Esophagus muscularis mucosa (tissue), 4 donors: ENCODE results near the gene RBM15B. TPM values are rescaled to one million over a fixed set of nuclear protein-coding genes. Genes with fewer than 3 reads are reported as not detected.

Source experiments
- DNase-seq: peaks from one replicate; pipeline ENCODE4 v3.0.0-alpha.2; 2017; ENCODE audit errors: extremely low spot score
- H3K27ac ChIP-seq, 4 donors: fragments of 200-600 bp; sonication (generic); replicated peaks in 1 of 4; 1 replicate in 3 of 4; 2 replicates in 1 of 4; pipeline ENCODE4 v1.5.1; 2016 to 2019; ENCODE audit warnings: mild to moderate bottlenecking in 1 of 4
- H3K27me3 ChIP-seq, 4 donors: fragments of 200-600 bp; sonication (generic); one replicate each; pipeline versions ENCODE4 v1.5.1 to v1.6.0; 2016 to 2019
- H3K36me3 ChIP-seq, 4 donors: fragments of 200-600 bp; sonication (generic); one replicate each; pipeline ENCODE4 v1.5.1; 2016 to 2019
- H3K4me1 ChIP-seq, 4 donors: fragments of 200-600 bp; sonication (generic); one replicate each; pipeline ENCODE4 v1.5.1; 2016 to 2019
- H3K4me3 ChIP-seq, 4 donors: fragments of 200-600 bp; sonication (generic); 1 replicate in 2 of 4; 2 replicates in 2 of 4; pipeline ENCODE4 v1.5.1; 2016 to 2019; ENCODE audit warnings: mild to moderate bottlenecking in 4 of 4, moderate library complexity in 1 of 4
- H3K9me3 ChIP-seq, 4 donors: fragments of 200-600 bp; sonication (generic); 1 replicate in 3 of 4; 2 replicates in 1 of 4; pipeline ENCODE4 v1.5.1; 2016 to 2019
- EP300 ChIP-seq: sonication (generic); formaldehyde crosslinking; IDR thresholded peaks from one replicate; pipeline ENCODE4 v1.6.1; 2017; ENCODE audit warnings: antibody characterized with exemption
- POLR2A ChIP-seq: fragments of 450-650 bp; IDR thresholded peaks from one replicate; pipeline ENCODE4 v1.6.1; 2017; ENCODE audit warnings: antibody characterized with exemption, moderate library complexity, mild to moderate bottlenecking, low read depth
- POLR2AphosphoS5 ChIP-seq, 2 donors: sonication (generic); formaldehyde crosslinking; IDR thresholded peaks; one replicate each; pipeline ENCODE4 v1.6.1; 2017; ENCODE audit warnings: antibody characterized with exemption in 2 of 2
- WGBS: methylation state at CpG from one replicate; pipeline ENCODE4 v1.1.5; 2018; 5-methylcytosine and 5-hydroxymethylcytosine counted together
- intact Hi-C: fragments of 100-400 bp; cut with DNase I; formaldehyde crosslinking; loops from one replicate; pipeline ENCODE4 v1.15.1; 2023
- total RNA-seq, 4 donors: library from RNA; depleted of rRNA; stranded (reverse); fragments of >200 nt; gene quantifications; one replicate each; pipeline versions ENCODE4 v1.1.0 to v1.2.1, GENCODE V29; 2016
- TF ChIP-seq, protein P1 (sequence below), 3 experiments: fragments of 200-600 bp in 2 of 3; fragments of 450-650 bp in 1 of 3; sonication (generic) in 2 of 3; IDR thresholded peaks; one replicate each; pipeline ENCODE4 v1.5.1; 2017 to 2019; ENCODE audit warnings: antibody characterized with exemption in 3 of 3, mild to moderate bottlenecking in 2 of 3, moderate library complexity in 1 of 3

The RBM15B gene
- total RNA-seq, 4 donors from 2014 or later, result 27.8 to 50.5 (median 42.6) TPM

DNA sequence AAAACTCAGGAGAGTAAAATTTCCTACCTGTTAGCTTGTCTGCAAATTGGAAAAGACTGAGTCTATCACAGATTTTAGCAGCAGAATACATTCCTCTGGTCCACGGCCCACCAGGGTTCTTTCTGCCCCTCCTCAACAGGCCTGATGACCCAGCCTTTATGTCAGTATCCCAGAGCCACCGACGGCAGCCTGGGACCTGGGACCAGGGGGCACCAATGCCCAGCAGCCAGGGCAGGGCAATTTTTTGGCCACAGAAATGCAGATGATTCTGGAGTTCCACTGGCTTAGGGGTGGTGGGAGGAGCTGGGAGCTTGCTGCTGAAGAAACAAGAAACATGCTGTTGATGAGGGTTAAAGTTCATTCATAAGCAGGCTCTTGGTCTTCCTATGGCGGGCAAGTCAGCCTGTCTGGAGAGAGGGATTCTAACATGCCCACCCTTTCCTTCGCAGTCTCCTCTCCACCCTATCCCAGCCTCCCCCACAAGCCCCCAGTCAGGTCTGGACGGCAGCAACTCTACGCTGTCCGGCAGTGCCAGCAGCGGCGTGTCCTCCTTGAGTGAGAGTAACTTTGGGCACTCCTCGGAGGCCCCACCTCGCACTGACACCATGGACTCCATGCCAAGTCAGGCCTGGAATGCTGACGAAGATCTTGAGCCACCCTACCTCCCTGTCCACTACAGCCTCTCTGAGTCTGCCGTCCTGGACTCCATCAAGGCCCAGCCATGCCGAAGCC lies 10.3 kb upstream of the RBM15B start:
- H3K27me3 ChIP-seq, result no peaks in the 10 kb centered on the region
- WGBS, result 90% methylated on average over 12 of the region's 15 CpGs
- peaks cover 7 to 18% (median 14%) of the 10 kb centered on the region in 4 donors for H3K4me1 ChIP-seq
- TF ChIP-seq POLR2AphosphoS5 (IDR thresholded peaks at IDR 0.05) (no peak), POLR2A (no peak), EP300 (no peak)
- TF ChIP-seq, protein P1, sequence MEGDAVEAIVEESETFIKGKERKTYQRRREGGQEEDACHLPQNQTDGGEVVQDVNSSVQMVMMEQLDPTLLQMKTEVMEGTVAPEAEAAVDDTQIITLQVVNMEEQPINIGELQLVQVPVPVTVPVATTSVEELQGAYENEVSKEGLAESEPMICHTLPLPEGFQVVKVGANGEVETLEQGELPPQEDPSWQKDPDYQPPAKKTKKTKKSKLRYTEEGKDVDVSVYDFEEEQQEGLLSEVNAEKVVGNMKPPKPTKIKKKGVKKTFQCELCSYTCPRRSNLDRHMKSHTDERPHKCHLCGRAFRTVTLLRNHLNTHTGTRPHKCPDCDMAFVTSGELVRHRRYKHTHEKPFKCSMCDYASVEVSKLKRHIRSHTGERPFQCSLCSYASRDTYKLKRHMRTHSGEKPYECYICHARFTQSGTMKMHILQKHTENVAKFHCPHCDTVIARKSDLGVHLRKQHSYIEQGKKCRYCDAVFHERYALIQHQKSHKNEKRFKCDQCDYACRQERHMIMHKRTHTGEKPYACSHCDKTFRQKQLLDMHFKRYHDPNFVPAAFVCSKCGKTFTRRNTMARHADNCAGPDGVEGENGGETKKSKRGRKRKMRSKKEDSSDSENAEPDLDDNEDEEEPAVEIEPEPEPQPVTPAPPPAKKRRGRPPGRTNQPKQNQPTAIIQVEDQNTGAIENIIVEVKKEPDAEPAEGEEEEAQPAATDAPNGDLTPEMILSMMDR (IDR thresholded peaks at IDR 0.05), result no peak
- H3K36me3 ChIP-seq, result peaks cover 0 to 7% (median 2%) of the 10 kb centered on the region in 4 donors
- no peak for DNase-seq
- H3K27ac ChIP-seq, result no peak overlapping the region
- intact Hi-C loops, result loop anchor here (10.0 kb wide), 1 partner anchor 294 kb away; the partner anchor contains the start of gene TEX264
- H3K4me3 ChIP-seq, result no peak overlapping the region
- H3K9me3 ChIP-seq, result no peaks in the 10 kb centered on the region

DNA sequence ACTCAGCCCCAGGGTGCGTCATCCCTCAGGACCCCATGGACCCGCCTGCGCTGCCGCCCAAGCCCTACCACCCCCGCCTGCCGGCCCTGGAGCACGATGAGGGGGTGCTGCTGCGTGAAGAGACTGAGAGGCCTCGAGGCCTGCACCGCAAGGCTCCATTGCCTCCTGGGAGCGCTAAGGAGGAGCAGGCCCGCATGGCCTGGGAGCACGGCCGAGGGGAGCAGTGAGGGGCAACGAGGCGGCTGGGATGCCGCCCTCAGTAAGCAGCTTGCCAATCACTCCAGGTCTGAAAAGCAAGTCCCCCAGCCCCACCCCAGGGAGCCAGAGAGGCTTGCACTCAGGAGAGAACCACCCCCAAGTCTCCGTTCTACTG lies 9.8 kb upstream of the RBM15B start:
- intact Hi-C loops, result loop anchor here (10.0 kb wide), 1 partner anchor 293 kb away; the partner anchor contains the start of gene TEX264
- WGBS, result 90% methylated on average over 7 of the region's 18 CpGs
- TF ChIP-seq POLR2A (no peak), POLR2AphosphoS5 (IDR thresholded peaks at IDR 0.05) (no peak), EP300 (no peak)
- TF ChIP-seq, protein P1 (IDR thresholded peaks at IDR 0.05), result no peak

DNA sequence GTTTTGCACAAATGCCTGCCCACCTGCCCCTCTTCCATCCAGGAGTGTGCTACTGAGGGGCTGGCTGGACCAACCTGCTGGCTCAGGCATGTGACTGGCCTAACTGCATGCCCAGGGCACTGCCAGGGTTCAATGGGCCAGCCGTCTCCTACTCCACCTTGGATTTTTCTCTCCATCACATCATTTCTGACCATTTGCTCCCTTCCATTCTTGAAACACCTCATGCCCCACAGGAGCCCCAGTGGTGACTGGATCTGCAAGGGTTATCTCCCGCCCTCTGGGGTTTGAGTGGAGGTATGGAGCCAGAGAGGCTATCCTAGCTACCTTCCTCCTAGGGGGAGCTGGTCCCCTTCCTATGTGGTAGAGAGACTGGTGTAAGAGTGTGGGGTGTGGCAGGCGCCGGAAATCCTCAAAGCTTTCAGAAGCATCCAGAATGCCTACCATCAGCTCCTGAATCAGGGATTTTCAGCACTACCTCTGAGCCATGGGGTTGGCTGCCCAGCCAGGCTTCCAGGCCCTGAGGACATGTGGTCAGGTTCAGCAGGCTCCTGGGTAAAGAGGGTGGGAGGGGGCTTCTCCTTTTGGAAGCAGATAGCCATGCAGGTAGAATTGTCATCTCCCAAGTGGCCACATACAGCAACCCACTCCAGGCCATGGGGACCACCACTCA lies 8.9 kb upstream of the RBM15B start:
- TF ChIP-seq POLR2A, result no peak
- TF ChIP-seq, protein P1 (IDR thresholded peaks at IDR 0.05), result no peak
- no peak for TF ChIP-seq EP300
- no peak for TF ChIP-seq POLR2AphosphoS5 (IDR thresholded peaks at IDR 0.05)
- peaks cover 0 to 8% (median 4%) of the 10 kb centered on the region in 4 donors for H3K36me3 ChIP-seq
- 95% methylated on average over 4 of the region's 4 CpGs for WGBS
- intact Hi-C loops, result loop anchor here (10.0 kb wide), 1 partner anchor 293 kb away; the partner anchor contains the start of gene TEX264
- peaks cover 21 to 32% (median 28%) of the 10 kb centered on the region in 4 donors for H3K4me1 ChIP-seq
- DNase-seq, result no peak
- no peaks in the 10 kb centered on the region for H3K27me3 ChIP-seq
- no peak overlapping the region for H3K27ac ChIP-seq
- no peak overlapping the region for H3K4me3 ChIP-seq
- H3K9me3 ChIP-seq, result no peaks in the 10 kb centered on the region

More for the DNA sequence above, 9.8 kb upstream of the RBM15B start:
- Histone ChIP-seq H3K4me1 (peaks cover 12 to 23% (median 19%) of the 10 kb centered on the region in 4 donors), H3K27me3 (no peaks in the 10 kb centered on the region), H3K4me3 (no peak overlapping the region), H3K27ac (no peak overlapping the region), H3K9me3 (no peaks in the 10 kb centered on the region), H3K36me3 (peaks cover 0 to 7% (median 2%) of the 10 kb centered on the region in 4 donors)
- DNase-seq, result no peak

DNA sequence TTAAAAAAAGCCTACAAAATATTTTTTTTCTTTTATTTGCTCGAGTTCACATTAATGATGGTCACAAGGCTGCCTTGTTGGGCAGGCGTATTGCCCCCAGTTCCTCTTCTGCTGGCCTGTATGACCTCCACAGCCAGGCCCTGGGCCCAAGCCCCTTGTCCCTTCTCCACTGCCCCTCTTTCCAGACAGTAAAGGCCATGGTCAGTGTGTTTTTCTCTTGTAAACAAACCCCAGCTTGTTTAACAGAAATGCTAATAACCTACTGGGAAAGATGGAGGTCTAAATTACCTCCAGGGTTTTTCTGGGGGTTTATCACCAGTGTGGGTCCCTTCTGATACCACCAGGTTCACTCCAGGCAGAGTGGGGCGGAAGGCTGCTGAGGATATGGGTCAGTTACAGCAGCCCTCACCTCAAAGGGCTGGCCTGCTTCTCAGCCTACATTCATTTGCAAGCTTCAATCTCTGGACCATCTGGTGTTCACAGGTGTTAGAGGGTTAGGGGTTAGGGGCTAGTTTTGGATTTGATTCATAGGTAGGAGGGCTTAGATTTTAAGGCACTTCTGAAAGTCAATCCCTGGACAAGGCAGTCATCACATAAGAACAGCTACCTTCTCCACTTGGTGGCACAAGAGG lies 8.0 kb upstream of the RBM15B start:
- H3K27me3 ChIP-seq, result no peaks in the 10 kb centered on the region
- H3K4me3 ChIP-seq, result no peak overlapping the region
- H3K36me3 ChIP-seq, result peaks cover 0 to 16% (median 11%) of the 10 kb centered on the region in 4 donors
- intact Hi-C loops, result loop anchor here (10.0 kb wide), 1 partner anchor 292 kb away; the partner anchor contains the start of gene TEX264
- no peak for DNase-seq
- TF ChIP-seq EP300 (no peak), POLR2AphosphoS5 (IDR thresholded peaks at IDR 0.05) (no peak), POLR2A (no peak)
- TF ChIP-seq, protein P1 (IDR thresholded peaks at IDR 0.05), result no peak
- 100% methylated on average over 3 of the region's 3 CpGs for WGBS
- peaks cover 30 to 41% (median 35%) of the 10 kb centered on the region in 4 donors for H3K4me1 ChIP-seq
- H3K27ac ChIP-seq, result no peak overlapping the region
- no peaks in the 10 kb centered on the region for H3K9me3 ChIP-seq
